Keratinocyte (primary cell): Measurements from ENCODE around the gene RGL3.

Source experiments
- EZH2 ChIP-seq: IDR thresholded peaks from one replicate; pipeline ENCODE4 v1.6.1; 2012; ENCODE audit warnings: inconsistent platforms, mild to moderate bottlenecking, low read length, moderate library complexity
- TF ChIP-seq, protein P1 (sequence below), 3 experiments: IDR thresholded peaks in 1 of 3; conservative IDR thresholded peaks in 1 of 3; optimal IDR thresholded peaks in 1 of 3; 2 replicates in 2 of 3; 3 replicates in 1 of 3; pipeline versions ENCODE3 to v1.5.1; 2011; ENCODE audit warnings: low read length in 3 of 3, mild to moderate bottlenecking in 3 of 3, moderate library complexity in 2 of 3, control low read depth in 1 of 3, inconsistent platforms in 1 of 3; ENCODE audit not compliant: insufficient read depth in 2 of 3; ENCODE audit errors: extremely low read depth in 1 of 3

DNA sequence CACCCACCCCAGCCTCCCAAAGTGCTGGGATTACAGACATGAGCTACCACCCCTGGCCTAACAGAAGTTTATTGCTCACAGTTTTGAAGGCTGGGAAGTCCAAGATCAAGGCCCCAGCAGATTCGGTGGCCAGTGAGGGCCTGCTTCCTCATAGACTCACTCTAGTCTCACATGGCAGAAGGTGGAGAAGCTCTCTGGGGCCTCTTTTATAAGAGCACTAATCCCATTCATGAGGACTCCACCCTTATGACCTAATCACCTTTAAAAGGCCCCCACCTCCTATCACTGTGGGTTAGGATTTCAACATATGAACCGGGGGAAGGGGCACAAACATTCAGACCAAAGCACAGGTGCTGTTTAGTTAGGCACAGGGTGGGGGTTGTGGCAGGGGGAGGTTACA lies 51.6 kb downstream of the RGL3 start:
- TF ChIP-seq, protein P1, sequence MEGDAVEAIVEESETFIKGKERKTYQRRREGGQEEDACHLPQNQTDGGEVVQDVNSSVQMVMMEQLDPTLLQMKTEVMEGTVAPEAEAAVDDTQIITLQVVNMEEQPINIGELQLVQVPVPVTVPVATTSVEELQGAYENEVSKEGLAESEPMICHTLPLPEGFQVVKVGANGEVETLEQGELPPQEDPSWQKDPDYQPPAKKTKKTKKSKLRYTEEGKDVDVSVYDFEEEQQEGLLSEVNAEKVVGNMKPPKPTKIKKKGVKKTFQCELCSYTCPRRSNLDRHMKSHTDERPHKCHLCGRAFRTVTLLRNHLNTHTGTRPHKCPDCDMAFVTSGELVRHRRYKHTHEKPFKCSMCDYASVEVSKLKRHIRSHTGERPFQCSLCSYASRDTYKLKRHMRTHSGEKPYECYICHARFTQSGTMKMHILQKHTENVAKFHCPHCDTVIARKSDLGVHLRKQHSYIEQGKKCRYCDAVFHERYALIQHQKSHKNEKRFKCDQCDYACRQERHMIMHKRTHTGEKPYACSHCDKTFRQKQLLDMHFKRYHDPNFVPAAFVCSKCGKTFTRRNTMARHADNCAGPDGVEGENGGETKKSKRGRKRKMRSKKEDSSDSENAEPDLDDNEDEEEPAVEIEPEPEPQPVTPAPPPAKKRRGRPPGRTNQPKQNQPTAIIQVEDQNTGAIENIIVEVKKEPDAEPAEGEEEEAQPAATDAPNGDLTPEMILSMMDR (optimal IDR thresholded peaks at IDR 0.05 in 1 of 3, IDR thresholded peaks at IDR 0.05 in 1 of 3, conservative IDR thresholded peaks at IDR 0.05 in 1 of 3; ENCODE audit: extremely low read depth in 1 of 3, insufficient read depth in 2 of 3, low read length in 3 of 3), result no peak
- no peak for TF ChIP-seq EZH2
